ENCODE data around the gene ZNF436. TPM values are rescaled to one million over a fixed set of nuclear protein-coding genes. Genes with fewer than 3 reads are reported as not detected.

Gene ZNF436
- total and polyA plus RNA-seq, 9 of the 15 experiments (the other 6 are each of a cell fraction or from before 2014, with no cell fraction given): 2.1 to 11.3 (median 6.8) TPM

GRCh38 chr1:23344987-23345472, 24.6 kb downstream of the ZNF436 start (continued):
- TF ChIP-seq, protein P1, sequence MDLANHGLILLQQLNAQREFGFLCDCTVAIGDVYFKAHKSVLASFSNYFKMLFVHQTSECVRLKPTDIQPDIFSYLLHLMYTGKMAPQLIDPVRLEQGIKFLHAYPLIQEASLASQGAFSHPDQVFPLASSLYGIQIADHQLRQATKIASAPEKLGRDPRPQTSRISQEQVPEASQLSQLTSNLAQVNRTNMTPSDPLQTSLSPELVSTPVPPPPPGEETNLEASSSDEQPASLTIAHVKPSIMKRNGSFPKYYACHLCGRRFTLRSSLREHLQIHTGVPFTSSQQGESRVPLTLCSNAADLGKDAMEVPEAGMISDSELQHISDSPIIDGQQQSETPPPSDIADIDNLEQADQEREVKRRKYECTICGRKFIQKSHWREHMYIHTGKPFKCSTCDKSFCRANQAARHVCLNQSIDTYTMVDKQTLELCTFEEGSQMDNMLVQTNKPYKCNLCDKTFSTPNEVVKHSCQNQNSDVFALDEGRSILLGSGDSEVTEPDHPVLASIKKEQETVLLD (IDR thresholded peaks at IDR 0.05): no peak
- TF ChIP-seq ZNF644 (tag; IDR thresholded peaks at IDR 0.05; ENCODE audit: low read depth): 0 out of 2 replicates have a peak, but pooled peaks have one; percentile 26
- no peak for TF ChIP-seq KDM1A (IDR thresholded peaks at IDR 0.05)
- TF ChIP-seq ZNF79 (CRISPR knock-in tag; IDR thresholded peaks at IDR 0.05; ENCODE audit: low read depth): no peak
- TF ChIP-seq BRF2 (IDR thresholded peaks at IDR 0.05; ENCODE audit: borderline replicate concordance, insufficient read depth, insufficient read length): no peak
- no peak for TF ChIP-seq MYBL2 (IDR thresholded peaks at IDR 0.05; ENCODE audit: low read depth)
- no peak for TF ChIP-seq MYBL2 (CRISPR knock-in tag; IDR thresholded peaks at IDR 0.05; ENCODE audit: borderline replicate concordance)
- no peak for TF ChIP-seq KDM5B (IDR thresholded peaks at IDR 0.05; ENCODE audit: insufficient replicate concordance, low read depth, low read length)
- TF ChIP-seq EP400 (IDR thresholded peaks at IDR 0.05): no peak
- TF ChIP-seq HIVEP1 (CRISPR knock-in tag; IDR thresholded peaks at IDR 0.05): no peak
- TF ChIP-seq RBFOX2 (IDR thresholded peaks at IDR 0.05; ENCODE audit: low read depth, low read length): no peak
- no peak for TF ChIP-seq TCF15 (CRISPR knock-in tag; IDR thresholded peaks at IDR 0.05)
- TF ChIP-seq HLTF (IDR thresholded peaks at IDR 0.05): no peak
- TF ChIP-seq GTF2E2 (tag; IDR thresholded peaks at IDR 0.05): 0 out of 2 replicates have a peak, but pooled peaks have one; percentile 53
- TF ChIP-seq GABPA (tag; conservative IDR thresholded peaks at IDR 0.05; ENCODE audit: low read depth): no peak
- no peak for TF ChIP-seq PRPF4 (IDR thresholded peaks at IDR 0.05; ENCODE audit: insufficient read depth, low read depth, low read length, poor library complexity, severe bottlenecking)
- TF ChIP-seq ZNF57 (CRISPR knock-in tag; IDR thresholded peaks at IDR 0.05): no peak
- no peak for TF ChIP-seq NRF1 (conservative IDR thresholded peaks at IDR 0.05 in 1 of 2, IDR thresholded peaks at IDR 0.05 in 1 of 2)
- no peak for TF ChIP-seq ATF7 (IDR thresholded peaks at IDR 0.05)
- 0 out of 2 replicates have a peak, but pooled peaks have one; percentile 12 for TF ChIP-seq TOE1 (IDR thresholded peaks at IDR 0.05; ENCODE audit: borderline replicate concordance)
- TF ChIP-seq TOE1 (CRISPR knock-in tag; IDR thresholded peaks at IDR 0.05; ENCODE audit: borderline replicate concordance, low read depth): no peak
- TF ChIP-seq, protein P2, sequence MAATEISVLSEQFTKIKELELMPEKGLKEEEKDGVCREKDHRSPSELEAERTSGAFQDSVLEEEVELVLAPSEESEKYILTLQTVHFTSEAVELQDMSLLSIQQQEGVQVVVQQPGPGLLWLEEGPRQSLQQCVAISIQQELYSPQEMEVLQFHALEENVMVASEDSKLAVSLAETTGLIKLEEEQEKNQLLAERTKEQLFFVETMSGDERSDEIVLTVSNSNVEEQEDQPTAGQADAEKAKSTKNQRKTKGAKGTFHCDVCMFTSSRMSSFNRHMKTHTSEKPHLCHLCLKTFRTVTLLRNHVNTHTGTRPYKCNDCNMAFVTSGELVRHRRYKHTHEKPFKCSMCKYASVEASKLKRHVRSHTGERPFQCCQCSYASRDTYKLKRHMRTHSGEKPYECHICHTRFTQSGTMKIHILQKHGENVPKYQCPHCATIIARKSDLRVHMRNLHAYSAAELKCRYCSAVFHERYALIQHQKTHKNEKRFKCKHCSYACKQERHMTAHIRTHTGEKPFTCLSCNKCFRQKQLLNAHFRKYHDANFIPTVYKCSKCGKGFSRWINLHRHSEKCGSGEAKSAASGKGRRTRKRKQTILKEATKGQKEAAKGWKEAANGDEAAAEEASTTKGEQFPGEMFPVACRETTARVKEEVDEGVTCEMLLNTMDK (IDR thresholded peaks at IDR 0.05; ENCODE audit: borderline replicate concordance, insufficient read depth, low read depth, low read length, poor library complexity, severe bottlenecking): no peak
- TF ChIP-seq HSF4 (CRISPR knock-in tag; IDR thresholded peaks at IDR 0.05; ENCODE audit: borderline replicate concordance): no peak
- TF ChIP-seq KLF16 (IDR thresholded peaks at IDR 0.05): no peak
